ENCODE results near the gene RNF227.

Gene RNF227

DNA sequence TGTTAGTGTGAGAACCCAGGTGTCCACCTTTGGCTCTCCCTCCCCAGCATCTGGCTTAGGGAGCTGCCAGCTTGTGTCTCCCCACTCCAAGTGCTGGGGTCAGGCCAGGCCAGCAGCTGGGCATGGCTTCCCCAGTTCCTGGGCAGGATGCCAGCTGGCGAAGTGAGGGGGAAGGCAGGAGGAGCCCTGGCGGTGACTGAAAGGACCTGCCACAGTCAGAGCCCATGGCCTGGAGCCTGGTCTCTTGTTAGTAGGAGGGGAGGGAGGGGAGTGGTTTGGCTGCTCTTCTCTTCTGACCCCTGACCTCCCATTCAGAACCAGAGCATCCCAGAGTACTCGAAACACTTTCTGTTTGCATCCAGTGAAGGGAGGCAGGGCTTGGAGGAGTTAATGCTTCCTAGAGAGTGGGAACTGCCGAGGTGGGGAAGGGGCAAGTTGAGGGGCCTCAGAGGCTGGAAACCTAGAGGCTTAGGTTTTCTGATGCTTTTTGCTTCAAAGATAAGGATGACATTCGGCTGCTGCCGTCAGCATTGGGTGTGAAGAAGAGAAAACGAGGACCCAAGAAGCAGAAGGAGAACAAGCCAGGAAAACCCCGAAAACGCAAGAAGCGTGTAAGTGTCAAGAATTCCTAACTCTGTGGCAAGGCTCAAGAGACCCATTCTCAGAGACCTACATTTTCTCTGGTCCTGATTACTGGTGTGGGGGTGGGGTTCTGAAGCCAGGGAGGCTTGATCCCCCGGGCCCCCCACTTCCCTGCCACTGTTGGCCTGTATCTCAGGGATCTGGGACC, 26.7 kb downstream of the RNF227 start:
- peak in 2 of 3 donors; percentile 30 to 32 for DNase-seq (ENCODE audit: low read depth in 2 of 3, low spot score in 1 of 3)

DNA sequence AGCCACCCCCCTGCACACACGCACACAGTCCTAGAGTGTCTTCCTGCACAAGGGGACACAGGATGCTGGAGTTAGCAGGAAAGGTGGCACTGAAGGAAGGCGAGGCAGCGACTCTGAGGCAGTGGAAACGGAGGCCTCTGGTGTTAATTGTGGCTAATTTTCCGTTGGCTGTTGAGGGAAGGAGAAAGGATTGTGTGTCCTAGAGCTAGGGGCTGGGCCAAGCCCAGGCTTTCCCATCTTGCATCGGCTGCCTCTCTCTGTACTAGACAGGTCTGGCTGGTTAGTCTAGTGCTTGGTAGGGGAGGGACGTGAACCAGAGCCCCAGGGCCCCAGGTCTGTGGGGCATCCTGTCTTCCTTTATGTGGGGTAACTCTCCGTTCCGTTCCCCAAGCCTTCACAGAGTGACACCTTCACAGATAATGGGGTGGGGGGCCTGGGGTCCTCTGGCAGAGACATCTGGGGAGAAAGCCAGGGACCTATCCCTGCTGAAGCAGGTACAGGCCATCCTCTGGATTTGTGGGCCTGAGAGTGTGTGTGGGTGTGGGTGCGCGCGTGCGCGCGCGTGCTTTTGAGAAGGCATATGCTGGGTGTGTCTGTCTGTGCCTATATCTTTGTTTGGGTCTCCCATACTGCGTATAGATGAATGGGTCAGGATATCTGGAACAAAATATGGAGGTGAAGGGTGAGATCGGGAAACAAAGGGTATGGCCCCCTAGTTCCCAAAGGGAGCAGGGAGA, 27.7 kb downstream of the RNF227 start, which contains the start of gene CHD3:
Gene CHD3, plus strand, starts transcription at position 606 of the 737 bp plus-strand sequence. CDS start 212 bp downstream, outside the sequence.
- DNase-seq (ENCODE audit: low read depth in 2 of 3, low spot score in 1 of 3): peak; percentile 40 to 56 (median 52)

DNA sequence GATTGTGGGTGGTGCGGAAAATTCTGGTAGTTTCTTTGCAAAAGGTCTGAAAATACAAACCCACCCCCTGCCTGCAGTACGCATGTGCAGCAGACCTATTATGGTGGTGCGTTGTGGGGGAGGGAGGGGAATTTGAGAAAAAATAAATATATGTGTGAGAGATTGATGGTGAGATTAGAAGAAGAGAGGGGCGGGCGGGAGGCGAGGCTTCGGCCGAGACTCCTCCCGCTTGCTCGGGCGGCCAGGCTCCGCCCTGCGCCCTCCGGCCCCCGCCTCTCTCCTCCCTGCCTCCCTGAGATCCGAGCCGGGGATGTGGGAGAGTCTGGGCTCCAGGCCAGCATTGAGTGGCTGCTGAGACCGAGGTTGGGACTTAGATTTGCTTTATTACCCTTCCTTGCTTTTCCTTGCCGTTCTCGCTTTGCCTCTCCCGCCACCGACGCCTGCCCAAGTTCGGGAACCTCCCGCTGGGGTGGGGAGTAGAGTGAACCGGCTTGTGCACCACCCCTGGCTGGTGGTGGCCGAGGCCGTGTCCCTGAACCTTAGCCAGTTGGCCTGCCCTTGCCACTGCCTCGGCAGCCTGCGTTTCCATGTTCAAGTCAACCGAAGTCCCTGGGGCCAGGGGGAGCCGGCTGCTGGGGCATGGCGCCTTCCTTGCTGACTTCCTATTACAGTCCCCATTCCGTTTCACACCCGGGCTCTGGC, 28.5 kb downstream of the RNF227 start:
- peak; percentile 82 to 89 (median 83) for DNase-seq (ENCODE audit: low read depth in 2 of 3, low spot score in 1 of 3)

DNA sequence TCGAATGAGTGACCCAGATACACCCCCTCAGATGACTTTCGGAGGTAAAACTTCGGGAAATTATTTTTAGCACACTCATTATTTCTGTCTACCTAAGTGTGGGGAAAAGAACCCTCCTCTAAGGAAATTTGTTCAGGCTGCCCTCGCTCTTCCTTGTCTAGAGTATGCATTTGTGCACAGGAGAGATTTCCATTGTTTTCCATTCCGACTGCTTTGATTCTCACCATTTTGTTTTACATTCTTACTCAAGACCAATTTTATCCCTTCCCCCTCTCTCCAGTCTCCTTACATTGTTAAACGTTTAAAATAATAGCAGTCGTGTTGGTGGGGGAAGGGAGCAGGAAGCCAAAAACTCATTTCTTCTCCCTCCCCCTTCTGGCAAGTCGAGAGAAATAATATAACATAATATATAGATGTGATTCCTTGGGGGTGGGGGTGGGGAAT, 29.0 kb downstream of the RNF227 start:
- DNase-seq (ENCODE audit: low read depth in 2 of 3, low spot score in 1 of 3): no peak

DNA sequence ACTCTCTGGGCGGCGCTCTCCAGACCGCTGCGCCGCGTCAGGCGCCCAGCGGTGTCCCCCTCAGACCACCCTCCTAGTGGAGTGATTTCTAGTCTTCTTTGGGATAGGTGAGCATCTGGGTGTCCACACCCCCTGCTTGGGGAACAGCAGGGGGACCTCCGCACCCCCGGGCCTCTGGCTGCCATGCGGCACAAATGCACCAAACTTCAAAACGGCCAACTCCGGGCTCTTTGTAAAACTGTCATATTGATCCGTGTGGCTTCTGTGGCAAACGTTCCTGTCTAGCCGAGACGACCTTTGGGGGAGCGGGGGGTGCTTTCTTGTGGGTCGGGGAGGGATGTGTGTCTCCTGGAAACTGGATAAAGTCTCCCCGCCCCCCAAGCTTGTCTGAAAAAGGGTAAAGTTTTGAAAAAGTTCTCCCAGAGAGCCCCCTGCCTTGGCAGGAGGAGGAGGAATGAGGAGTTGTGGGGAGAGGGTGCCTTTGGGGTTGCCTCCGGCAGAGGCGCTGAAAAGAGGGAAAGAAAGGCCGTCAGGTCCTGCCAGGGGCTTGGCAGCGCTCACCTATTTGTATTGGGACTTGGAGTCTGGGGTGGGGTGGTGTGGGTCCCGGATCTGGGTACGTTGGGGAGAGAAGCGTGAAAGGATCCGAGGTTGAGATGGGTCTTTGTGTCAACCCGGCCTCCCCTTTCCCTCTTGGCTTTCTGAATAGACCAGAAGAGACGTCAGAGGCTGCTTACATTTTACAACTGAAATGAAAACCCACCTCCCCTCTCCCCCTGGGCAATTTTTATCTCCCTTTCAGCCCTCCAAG, 29.7 kb downstream of the RNF227 start:
- DNase-seq (ENCODE audit: low read depth in 2 of 3, low spot score in 1 of 3): peak; percentile 19 to 47 (median 33)

DNA sequence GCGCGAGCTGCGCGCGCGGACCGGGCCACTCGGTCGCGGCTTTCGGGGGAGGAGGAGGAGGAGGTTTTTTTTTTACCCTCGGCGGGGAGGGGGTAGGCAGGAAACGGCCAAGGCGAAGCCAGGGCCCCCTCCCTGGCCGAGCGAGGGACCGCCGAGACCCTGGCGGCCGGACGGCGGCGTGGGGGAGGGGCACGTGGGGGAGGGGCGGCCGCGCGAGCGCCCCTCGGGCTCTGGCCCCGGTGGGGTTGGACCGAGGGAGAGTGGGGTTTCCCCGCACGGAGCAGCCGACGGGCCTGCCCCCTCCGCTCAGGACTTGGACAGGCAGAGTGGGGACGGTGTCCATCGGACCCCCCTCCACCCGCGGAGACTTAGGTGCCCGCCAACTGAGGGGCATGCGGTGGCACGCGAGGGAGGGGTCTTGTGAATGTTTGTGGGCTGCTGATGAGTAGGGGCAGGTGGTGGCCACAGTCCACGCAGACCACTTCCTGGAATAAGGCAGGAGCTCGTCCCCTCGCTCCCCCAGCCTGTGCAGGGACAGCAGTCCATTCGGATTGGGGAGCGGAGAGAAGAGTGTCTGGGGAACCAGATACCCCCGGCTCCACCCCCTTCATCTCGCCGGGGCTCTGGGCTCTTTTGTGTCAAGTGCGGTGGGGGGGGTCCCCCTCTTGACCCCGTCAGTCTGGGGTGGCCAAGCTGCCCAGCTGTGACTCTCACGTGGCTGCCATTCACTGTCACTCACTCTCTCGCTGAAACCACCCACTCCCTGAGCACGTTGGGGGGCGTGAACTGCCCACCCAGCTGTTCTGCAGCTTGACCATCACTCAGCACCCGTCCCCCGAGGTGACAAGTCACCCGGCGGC, 30.5 kb downstream of the RNF227 start:
- peak; percentile 13 to 40 (median 14) for DNase-seq (ENCODE audit: low read depth in 2 of 3, low spot score in 1 of 3)

DNA sequence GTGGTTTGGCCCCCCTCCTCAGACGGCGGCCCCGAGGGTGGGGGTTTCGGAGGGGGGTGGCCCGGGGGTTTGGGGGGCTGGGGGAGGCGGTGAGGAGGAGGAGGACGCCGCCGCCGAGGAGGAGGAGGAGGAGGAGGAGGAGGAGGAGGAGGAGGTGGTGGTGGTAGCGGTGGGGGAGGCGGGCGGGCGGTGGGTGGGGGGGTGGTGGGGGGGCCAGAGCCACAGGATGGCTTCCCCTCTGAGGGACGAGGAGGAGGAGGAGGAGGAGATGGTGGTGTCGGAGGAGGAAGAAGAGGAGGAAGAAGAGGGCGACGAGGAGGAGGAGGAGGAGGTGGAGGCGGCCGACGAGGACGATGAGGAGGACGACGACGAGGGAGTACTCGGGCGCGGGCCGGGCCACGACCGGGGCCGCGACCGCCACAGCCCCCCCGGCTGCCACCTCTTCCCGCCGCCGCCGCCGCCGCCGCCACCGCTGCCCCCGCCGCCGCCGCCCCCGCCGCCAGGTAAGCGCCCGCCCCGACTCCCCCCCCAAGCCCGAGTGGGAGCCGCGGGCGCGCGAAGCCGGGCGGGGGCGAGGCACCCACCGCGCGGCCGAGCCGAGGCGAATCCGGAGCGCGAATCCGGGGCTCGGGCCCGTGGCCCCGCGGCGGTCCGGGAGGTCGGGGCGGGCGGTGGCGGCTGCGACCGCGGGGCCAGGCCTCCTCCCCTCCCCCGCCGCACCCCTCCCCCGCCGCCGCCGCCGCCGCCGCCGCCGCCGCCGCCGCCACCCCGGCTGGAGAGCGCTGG, 31.3 kb downstream of the RNF227 start:
- peak in 1 of 3 donors; percentile 14 for DNase-seq (ENCODE audit: low read depth in 2 of 3, low spot score in 1 of 3)

DNA sequence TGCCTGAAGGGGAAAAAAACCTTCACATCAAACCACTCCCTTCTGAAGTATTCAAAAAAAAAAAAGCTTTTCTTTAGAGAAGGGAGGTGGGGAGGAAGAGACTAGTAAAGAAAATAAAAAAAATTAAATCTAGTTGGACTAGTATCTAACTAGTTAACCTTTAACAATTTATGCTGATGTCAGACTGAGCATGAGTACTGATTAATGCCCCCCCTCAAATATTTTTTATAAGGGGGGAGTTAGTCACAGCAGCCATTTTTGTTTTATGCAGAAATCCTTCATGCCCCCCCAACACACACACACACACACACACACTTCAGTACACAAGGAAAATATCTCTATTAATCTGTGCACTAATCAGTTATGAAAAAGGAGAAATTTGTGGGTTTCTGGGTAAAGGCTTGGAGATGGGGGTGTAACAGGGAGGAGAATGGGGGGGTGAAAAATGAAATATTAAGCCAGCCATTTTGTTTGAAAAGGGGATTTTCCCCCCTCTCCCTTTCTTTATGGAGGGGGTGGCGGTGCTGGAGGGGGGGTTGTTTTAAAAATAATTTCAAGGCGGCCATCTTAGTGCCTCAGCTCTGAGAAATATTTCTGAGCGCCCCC, 32.2 kb downstream of the RNF227 start:
- DNase-seq (ENCODE audit: low read depth in 2 of 3, low spot score in 1 of 3): peak in 1 of 3 donors; percentile 21

DNA sequence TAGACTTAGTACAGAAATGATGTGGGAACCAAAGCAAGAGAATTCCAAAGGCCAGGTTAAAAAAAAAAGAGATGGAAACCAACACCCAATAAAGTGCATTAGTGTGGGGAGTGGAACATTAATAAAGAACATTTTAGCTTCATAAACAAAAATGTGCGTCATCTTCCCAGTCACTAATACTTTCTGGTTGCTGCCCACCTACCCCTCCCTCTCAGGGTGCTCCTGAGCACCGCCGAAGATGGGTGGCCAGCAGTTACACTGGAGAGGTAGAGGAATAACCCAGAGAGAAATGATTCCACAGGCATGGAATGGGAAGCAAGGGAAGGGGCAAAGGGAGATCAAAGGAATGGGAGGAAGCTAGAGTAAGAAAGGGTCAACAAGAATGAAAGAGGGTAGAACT, 33.5 kb downstream of the RNF227 start:
- no peak for DNase-seq (ENCODE audit: low read depth in 2 of 3, low spot score in 1 of 3)

DNA sequence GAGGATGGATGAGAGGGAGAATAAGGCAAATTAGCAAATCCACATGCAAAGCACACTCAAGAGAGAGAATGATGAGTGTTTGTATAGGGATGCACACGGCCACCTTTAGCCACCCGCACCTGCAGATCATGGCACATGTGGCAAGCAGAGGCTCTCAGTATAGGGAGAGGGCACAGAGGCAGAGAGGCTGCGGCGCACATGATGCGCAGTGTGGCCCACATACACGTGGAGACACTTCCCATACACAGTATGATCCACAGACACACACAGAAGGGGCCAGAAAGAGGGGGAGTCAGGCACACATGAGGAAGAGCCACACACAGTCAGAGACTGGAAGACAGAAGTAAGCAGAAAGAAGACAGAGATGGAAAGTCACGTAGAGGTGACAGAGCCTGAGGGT, 34.0 kb downstream of the RNF227 start:
- no peak for DNase-seq (ENCODE audit: low read depth in 2 of 3, low spot score in 1 of 3)

DNA sequence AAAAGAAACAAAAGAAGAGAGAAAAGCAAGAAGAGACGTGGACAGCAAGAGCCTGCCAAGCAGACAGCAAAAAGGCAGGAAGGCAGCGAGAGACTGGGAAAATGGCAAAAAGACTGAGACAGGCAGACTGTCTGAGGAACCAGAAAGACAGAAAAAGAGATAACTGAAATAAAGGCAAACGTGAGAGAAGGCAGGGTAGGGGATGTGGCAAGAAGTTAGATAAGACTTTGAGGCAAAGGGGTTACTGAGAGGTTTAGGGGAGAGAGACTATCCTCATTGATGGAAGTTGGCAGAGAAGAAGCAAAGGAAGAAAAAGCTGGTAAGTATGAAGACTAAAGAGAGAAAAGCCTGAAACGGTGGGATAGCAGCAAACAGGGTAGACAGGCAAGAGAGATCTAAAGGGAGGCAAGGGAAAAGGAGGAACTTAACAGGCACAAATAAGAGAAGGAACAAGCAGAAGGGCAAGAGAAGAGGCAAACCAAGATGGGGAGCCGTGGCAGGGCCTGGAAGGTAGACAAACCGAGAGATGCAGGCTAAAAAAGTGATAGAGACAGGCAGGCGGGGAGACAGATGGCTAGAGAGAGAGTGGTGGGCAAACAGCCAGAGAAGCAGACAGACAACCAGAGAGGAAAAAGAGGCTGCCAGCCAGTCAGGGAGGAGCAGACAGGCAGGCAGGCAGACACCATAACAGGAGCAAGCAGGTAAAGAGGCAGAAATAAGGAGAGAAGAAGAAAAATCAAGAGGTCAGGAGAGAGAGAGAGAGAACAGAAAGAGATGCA, 34.6 kb downstream of the RNF227 start:
- DNase-seq (ENCODE audit: low read depth in 2 of 3, low spot score in 1 of 3): no peak

DNA sequence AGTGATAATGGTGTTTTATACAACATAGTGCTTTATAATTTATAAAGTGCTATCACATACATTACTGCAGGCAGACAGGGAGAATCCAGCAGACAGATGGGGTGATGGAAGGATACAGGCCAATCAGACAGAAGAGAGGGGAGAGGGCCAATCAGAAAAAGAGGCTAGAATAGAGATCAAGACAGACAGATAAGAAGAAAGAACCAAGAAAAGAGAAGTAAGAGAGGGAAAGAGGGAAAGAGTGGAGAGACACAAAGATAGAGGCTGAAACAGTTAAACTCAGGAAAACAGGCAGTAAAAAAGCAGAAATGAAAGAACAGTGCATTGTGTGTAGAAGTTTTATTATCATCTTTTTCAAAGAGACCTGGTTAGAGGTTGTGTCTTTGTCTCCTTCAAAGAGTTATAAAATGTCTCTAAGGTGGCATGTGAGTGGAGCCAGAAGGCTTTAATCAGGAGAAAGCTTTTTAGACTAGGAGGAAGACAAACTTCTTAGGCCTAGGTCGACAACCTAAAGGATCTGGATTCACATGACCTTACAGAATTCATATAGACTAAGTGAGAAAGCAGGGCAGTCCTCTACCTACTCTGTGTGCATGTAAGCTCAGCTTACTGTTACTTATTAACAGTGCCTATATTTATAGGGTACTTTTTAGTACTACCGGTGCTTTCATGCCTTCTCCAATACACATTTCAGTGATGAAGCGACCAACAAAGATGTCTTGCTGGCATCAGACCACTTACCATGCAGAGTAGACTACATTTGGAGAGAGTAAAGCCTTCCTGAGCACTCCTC, 35.8 kb downstream of the RNF227 start:
- DNase-seq (ENCODE audit: low read depth in 2 of 3, low spot score in 1 of 3): no peak

DNA sequence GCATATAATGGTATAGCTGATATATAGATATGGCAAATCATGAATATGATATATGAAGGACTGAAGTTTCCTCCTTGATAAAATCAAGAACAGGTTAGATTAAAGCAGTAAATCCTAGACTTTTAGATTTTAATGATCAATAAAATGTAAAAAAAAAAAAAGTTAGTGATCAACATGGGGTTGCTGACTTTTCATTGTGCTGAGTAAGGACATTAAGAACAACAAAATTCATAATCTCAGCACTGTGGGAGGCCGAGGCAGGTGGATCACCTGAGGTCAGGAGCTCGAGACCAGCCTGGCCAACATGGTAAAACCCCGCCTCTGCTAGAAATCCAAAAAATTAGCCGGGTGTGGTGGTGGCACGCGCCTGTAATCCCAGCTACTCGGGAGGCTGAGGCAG, 37.9 kb downstream of the RNF227 start:
- no peak for DNase-seq (ENCODE audit: low read depth in 2 of 3, low spot score in 1 of 3)

DNA sequence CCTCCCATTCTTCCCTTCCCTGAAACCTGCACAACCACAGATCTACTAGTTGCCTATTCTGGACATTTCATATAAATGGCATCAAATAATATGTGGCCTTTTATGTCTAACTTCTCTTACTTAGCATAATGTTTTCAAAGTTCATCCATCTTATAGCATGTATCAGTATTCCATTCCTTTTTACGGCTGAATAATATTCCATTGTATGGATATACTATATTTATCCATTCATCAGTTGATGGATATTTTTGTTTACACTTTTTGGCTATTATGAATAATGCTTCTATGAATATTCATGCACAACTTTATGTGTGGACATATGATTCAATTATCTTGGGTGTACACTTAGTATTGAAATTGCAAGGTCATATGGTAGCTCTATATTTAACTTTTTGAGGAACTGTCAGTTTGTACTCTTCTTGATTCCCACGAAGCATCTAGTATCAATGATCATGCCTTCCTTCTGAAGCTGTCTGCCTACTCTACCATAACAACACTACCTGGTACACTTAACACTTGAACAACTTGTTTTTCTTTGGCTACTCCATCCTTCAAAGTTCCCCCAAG, 40.2 kb downstream of the RNF227 start:
- no peak for DNase-seq (ENCODE audit: low read depth in 2 of 3, low spot score in 1 of 3)

DNA sequence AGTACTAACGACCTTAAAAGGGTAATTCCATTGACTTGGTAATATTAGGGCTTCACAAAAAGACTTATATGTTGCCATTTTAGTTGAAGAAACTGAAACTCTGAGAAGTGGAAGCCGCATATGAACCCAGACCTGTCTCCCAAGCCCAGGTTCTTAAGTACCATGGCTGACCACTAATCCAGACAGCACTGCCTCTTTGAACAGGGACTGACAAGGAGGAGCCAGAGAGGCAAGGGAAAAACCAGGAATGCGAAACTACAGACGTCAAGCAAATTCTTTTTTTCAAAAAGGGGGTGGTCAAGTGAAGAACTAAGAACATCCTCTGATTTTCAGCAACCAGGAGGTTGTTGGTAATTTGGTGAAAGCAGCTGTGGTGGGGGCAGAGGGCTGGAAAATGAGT, 43.0 kb downstream of the RNF227 start:
- no peak for DNase-seq (ENCODE audit: low read depth in 2 of 3, low spot score in 1 of 3)

DNA sequence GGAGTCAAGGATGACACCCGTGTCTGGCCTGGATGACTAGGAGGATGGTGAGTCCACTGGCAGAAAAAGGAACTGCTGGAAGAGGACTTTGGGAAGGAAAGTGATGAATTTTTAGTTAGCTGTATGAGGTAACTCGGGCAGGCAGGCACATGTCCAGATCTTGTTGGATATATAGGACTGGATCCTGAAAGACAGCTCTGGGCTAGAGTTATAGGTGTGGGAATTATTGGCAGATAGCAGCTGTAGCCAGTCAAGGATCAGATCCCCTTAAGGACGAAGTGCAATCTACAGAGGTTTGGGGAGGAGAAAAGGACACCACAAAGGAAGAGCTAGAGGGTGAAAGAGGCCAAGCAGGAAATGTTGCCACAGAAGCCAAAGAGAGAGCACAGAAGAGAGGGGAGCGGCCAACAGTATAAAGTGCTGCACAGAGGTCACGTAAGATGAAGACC, 48.2 kb downstream of the RNF227 start:
- DNase-seq (ENCODE audit: low read depth in 2 of 3, low spot score in 1 of 3): no peak

Measured in stimulated activated CD4-positive, alpha-beta T cell treated with anti-CD3 and anti-CD28 coated beads, Interleukin-12 subunit alpha, Interleukin-12 subunit beta, amount 100 ng/mL, for 48 hours (primary cell).